ENCODE results near the gene ARAF.

The ARAF gene

GRCh38 chrX:47620303-47620685 is 59.3 kb downstream of the ARAF start:
- DNase-seq (ENCODE audit: low read depth): no peak
